Naive thymus-derived CD4-positive, alpha-beta T cell (primary cell): Measurements from ENCODE around the gene ZGLP1. TPM values are rescaled to one million over a fixed set of nuclear protein-coding genes. Genes with fewer than 3 reads are reported as not detected.

Source experiments
- ATAC-seq: fragments of 150-1000 bp; cut with Tn5 transposase; 2 replicates; pipeline ENCODE4 v1.10.0; 2021; ENCODE audit warnings: mild to moderate bottlenecking, moderate library complexity
- CTCF ChIA-PET: fragments of 350-600 bp; sonication (Branson Sonifier 250); formaldehyde crosslinking; loops from one replicate; lab custom pipeline; 2021; ENCODE audit warnings: antibody characterized with exemption; lab: Charles Lee
- POLR2A ChIA-PET: fragments of 350-600 bp; sonication (Branson Sonifier 250); formaldehyde crosslinking; loops from one replicate; lab custom pipeline; 2021; ENCODE audit warnings: antibody characterized with exemption, inconsistent platforms; lab: Charles Lee
- DNase-seq, 9 donors: peaks; one replicate each; pipeline versions ENCODE4 v3.0.0 to v3.0.0-alpha.2; 2020 to 2022; ENCODE audit warnings: mixed read lengths in 1 of 9
- H3K27ac ChIP-seq: one replicate; pipeline ENCODE4 v1.7.0; 2013; ENCODE audit warnings: mild to moderate bottlenecking, low read depth, low read length, moderate library complexity
- H3K27me3 ChIP-seq, 2 donors: one replicate each; pipeline ENCODE4 v1.7.0; 2013; ENCODE audit warnings: low read length in 2 of 2, mild to moderate bottlenecking in 2 of 2, moderate library complexity in 2 of 2; ENCODE audit not compliant: control insufficient read depth in 2 of 2, insufficient read depth in 2 of 2
- H3K36me3 ChIP-seq, 3 experiments: 1 replicate in 2 of 3; 2 replicates in 1 of 3; pipeline ENCODE4 v1.7.0; 2013; ENCODE audit warnings: low read length in 3 of 3, mild to moderate bottlenecking in 3 of 3, moderate library complexity in 1 of 3; ENCODE audit not compliant: insufficient read depth in 3 of 3, control insufficient read depth in 2 of 3
- H3K4me1 ChIP-seq, 2 donors: one replicate each; pipeline ENCODE4 v1.7.0; 2013; ENCODE audit warnings: low read length in 2 of 2, mild to moderate bottlenecking in 2 of 2, moderate library complexity in 1 of 2; ENCODE audit not compliant: control insufficient read depth in 2 of 2, insufficient read depth in 2 of 2
- H3K4me3 ChIP-seq: 2 replicates; pipeline ENCODE4 v1.7.0; 2013; ENCODE audit warnings: mild to moderate bottlenecking, low read length
- H3K9me3 ChIP-seq, 3 experiments: 1 replicate in 2 of 3; 2 replicates in 1 of 3; pipeline ENCODE4 v1.7.0; 2013; ENCODE audit warnings: low read length in 3 of 3; ENCODE audit not compliant: control insufficient read depth in 2 of 3
- H3K27ac Mint-ChIP-seq, 9 donors: one replicate each; pipeline ENCODE4 v1.8.0; 2020 to 2022; ENCODE audit warnings: mixed read lengths in 9 of 9, mild to moderate bottlenecking in 8 of 9, moderate library complexity in 5 of 9, inconsistent platforms in 2 of 9
- H3K27me3 Mint-ChIP-seq, 5 donors: one replicate each; pipeline ENCODE4 v1.8.0; 2021 to 2022; ENCODE audit warnings: mixed read lengths in 5 of 5, mild to moderate bottlenecking in 1 of 5
- H3K36me3 Mint-ChIP-seq, 5 donors: one replicate each; pipeline ENCODE4 v1.8.0; 2020 to 2022; ENCODE audit warnings: mixed read lengths in 5 of 5, mild to moderate bottlenecking in 3 of 5, inconsistent platforms in 1 of 5
- H3K4me1 Mint-ChIP-seq, 7 donors: one replicate each; pipeline ENCODE4 v1.8.0; 2020 to 2022; ENCODE audit warnings: mixed read lengths in 7 of 7, mild to moderate bottlenecking in 3 of 7, inconsistent platforms in 1 of 7
- H3K4me3 Mint-ChIP-seq, 10 donors: one replicate each; pipeline ENCODE4 v1.8.0; 2020 to 2022; ENCODE audit warnings: mild to moderate bottlenecking in 10 of 10, mixed read lengths in 10 of 10, moderate library complexity in 6 of 10, inconsistent platforms in 2 of 10
- H3K9me3 Mint-ChIP-seq, 11 donors: one replicate each; pipeline ENCODE4 v1.8.0; 2020 to 2022; ENCODE audit warnings: mixed read lengths in 11 of 11, mild to moderate bottlenecking in 4 of 11, inconsistent platforms in 1 of 11, moderate library complexity in 1 of 11
- intact Hi-C, 2 donors: fragments of 100-400 bp; cut with micrococcal nuclease; formaldehyde crosslinking; loops; one replicate each; pipeline ENCODE4 v1.15.1; 2023
- polyA plus RNA-seq, 2 donors: library from polyadenylated mRNA; unstranded; fragments of 300-500 nt; fragmentation: Illumina TruSeq; gene quantifications; one replicate each; pipeline ENCODE4 v1.2.3, GENCODE V29; 2021
- total RNA-seq, 6 experiments: library from RNA in 5 of 6; stranded (reverse) in 5 of 6; gene quantifications; 1 replicate in 5 of 6; 2 replicates in 1 of 6; pipeline ENCODE4 v1.2.3 and lab custom pipeline; 2021 to 2026

Gene ZGLP1
- total and polyA plus RNA-seq, 7 experiments from 2014 or later: 0.22 to 11.4 (median 5.7) TPM; not detected in 1

DNA sequence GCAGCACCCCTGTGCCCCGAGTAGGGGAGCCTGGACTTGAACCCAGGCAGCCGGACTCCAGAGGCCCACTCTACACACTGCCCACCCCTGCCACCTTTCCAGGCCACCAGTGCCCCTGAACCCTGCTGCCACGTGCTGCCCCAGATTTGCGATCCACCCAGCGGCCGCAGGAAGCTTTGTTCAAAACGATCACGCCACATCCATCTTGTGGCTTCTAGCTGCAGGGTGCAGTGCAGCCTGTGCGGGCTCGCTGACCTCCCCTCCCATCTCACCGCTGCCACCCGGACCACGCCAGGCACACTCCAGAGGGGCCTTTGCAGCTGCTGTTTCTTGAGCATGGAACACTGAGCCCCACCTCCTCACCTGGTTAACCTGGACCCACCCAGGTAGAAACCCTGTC, 19.9 kb upstream of the ZGLP1 start:
- no peak overlapping the region for H3K4me3 ChIP-seq
- H3K36me3 Mint-ChIP-seq: peaks cover 0 to 20% (median 0%) of the 10 kb centered on the region in 5 donors
- DNase-seq (no peak), ATAC-seq (no peak)
- ChIA-PET CTCF (interaction anchor here (0.7 to 0.8 kb wide), 2 partner anchors 11 to 59 kb away, joined by 3 to 5 read pairs; no protein-coding TSS in a partner anchor), POLR2A (interaction anchor here (0.8 kb wide), 1 partner anchor 502 kb away, joined by 3 read pairs; the partner anchor contains the start of gene UBL5)
- H3K36me3 ChIP-seq: peaks cover 4 to 84% (median 29%) of the 10 kb centered on the region in 3 experiments
- peaks cover 0 to 2% (median 0%) of the 10 kb centered on the region in 11 donors for H3K9me3 Mint-ChIP-seq
- no peak overlapping the region for H3K4me3 Mint-ChIP-seq
- H3K27ac Mint-ChIP-seq: no peak overlapping the region
- peaks cover 6 to 37% (median 28%) of the 10 kb centered on the region in 7 donors for H3K4me1 Mint-ChIP-seq
- H3K27ac ChIP-seq: no peak overlapping the region
- no peaks in the 10 kb centered on the region for H3K9me3 ChIP-seq
- intact Hi-C loops: no loop called here
- no peaks in the 10 kb centered on the region for H3K27me3 ChIP-seq
- no peaks in the 10 kb centered on the region for H3K27me3 Mint-ChIP-seq
- H3K4me1 ChIP-seq: peaks cover 17 to 24% of the 10 kb centered on the region in 2 donors

- Mint-ChIP-seq H3K4me3 (no peak overlapping the region), H3K27me3 (no peaks in the 10 kb centered on the region), H3K36me3 (peaks cover 0 to 20% (median 0%) of the 10 kb centered on the region in 5 donors), H3K4me1 (peaks cover 6 to 32% (median 21%) of the 10 kb centered on the region in 7 donors), H3K27ac (no peak overlapping the region), H3K9me3 (peaks cover 0 to 2% (median 0%) of the 10 kb centered on the region in 11 donors)
- intact Hi-C loops: no loop called here
- Histone ChIP-seq H3K36me3 (peaks cover 4 to 86% (median 31%) of the 10 kb centered on the region in 3 experiments), H3K9me3 (no peaks in the 10 kb centered on the region), H3K4me1 (peaks cover 12 to 18% of the 10 kb centered on the region in 2 donors), H3K27me3 (no peaks in the 10 kb centered on the region), H3K4me3 (no peak overlapping the region), H3K27ac (no peak overlapping the region)
- ATAC-seq (no peak), DNase-seq (no peak)
- ChIA-PET POLR2A (no interaction called here), CTCF (interaction anchor here (0.8 kb wide), 1 partner anchor 10 kb away, joined by 3 read pairs; no protein-coding TSS in a partner anchor)
Observed at GRCh38 chr19:10328558-10329429, 19.2 kb upstream of the ZGLP1 start.

- H3K4me3 Mint-ChIP-seq: peak overlapping the region in 1 of 10 donors; percentile 37
- no peak overlapping the region for H3K27ac Mint-ChIP-seq
- H3K9me3 Mint-ChIP-seq: peaks cover 0 to 2% (median 0%) of the 10 kb centered on the region in 11 donors
- ChIA-PET CTCF (no interaction called here), POLR2A (no interaction called here)
- H3K27me3 Mint-ChIP-seq: no peaks in the 10 kb centered on the region
- Histone ChIP-seq H3K4me1 (peaks cover 10 to 15% of the 10 kb centered on the region in 2 donors), H3K36me3 (peaks cover 4 to 90% (median 31%) of the 10 kb centered on the region in 3 experiments), H3K9me3 (no peaks in the 10 kb centered on the region), H3K4me3 (no peak overlapping the region), H3K27ac (no peak overlapping the region), H3K27me3 (no peaks in the 10 kb centered on the region)
- H3K36me3 Mint-ChIP-seq: peaks cover 0 to 13% (median 0%) of the 10 kb centered on the region in 5 donors
- H3K4me1 Mint-ChIP-seq: peaks cover 5 to 22% (median 12%) of the 10 kb centered on the region in 7 donors
- intact Hi-C loops: no loop called here
- no peak for DNase-seq
- ATAC-seq: no peak
Observed at GRCh38 chr19:10327793-10328192, 18.2 kb upstream of the ZGLP1 start.

DNA sequence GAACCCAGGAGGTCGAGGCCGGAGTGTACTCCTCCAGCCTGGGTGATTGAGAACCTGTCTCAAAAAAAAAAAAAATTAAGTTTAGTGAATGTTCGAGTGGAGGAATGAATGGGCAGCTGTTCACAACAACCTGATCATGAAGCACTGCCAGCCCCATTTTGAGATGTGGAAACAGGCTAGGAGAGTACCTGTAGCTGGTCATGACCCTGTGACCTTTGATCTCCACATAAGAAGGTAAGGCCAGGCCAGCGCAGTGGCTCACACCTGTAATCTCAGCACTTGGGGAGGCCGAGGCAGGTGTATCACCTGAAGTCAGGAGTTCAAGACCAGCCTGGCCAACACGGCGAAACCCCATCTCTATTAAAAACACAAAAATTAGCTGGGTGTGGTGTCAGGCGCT, 16.1 kb upstream of the ZGLP1 start:
- ChIA-PET CTCF (interaction anchor here (1.2 kb wide), 1 partner anchor 40 kb away, joined by 5 read pairs; no protein-coding TSS in a partner anchor), POLR2A (interaction anchor here (1.0 kb wide), 1 partner anchor 12 kb away, joined by 3 read pairs; no protein-coding TSS in a partner anchor)
- no peak overlapping the region for H3K27ac Mint-ChIP-seq
- H3K4me3 Mint-ChIP-seq: no peak overlapping the region
- H3K36me3 ChIP-seq: peaks cover 4 to 99% (median 31%) of the 10 kb centered on the region in 3 experiments
- no peaks in the 10 kb centered on the region for H3K9me3 Mint-ChIP-seq
- no peaks in the 10 kb centered on the region for H3K27me3 ChIP-seq
- no peak for ATAC-seq
- intact Hi-C loops: no loop called here
- no peak for DNase-seq
- H3K4me1 Mint-ChIP-seq: peaks cover 0 to 9% (median 3%) of the 10 kb centered on the region in 7 donors
- H3K4me1 ChIP-seq: no peaks in the 10 kb centered on the region
- H3K4me3 ChIP-seq: no peak overlapping the region
- no peaks in the 10 kb centered on the region for H3K27me3 Mint-ChIP-seq
- H3K9me3 ChIP-seq: no peaks in the 10 kb centered on the region
- no peak overlapping the region for H3K27ac ChIP-seq
- peaks cover 5 to 13% (median 5%) of the 10 kb centered on the region in 5 donors for H3K36me3 Mint-ChIP-seq

DNA sequence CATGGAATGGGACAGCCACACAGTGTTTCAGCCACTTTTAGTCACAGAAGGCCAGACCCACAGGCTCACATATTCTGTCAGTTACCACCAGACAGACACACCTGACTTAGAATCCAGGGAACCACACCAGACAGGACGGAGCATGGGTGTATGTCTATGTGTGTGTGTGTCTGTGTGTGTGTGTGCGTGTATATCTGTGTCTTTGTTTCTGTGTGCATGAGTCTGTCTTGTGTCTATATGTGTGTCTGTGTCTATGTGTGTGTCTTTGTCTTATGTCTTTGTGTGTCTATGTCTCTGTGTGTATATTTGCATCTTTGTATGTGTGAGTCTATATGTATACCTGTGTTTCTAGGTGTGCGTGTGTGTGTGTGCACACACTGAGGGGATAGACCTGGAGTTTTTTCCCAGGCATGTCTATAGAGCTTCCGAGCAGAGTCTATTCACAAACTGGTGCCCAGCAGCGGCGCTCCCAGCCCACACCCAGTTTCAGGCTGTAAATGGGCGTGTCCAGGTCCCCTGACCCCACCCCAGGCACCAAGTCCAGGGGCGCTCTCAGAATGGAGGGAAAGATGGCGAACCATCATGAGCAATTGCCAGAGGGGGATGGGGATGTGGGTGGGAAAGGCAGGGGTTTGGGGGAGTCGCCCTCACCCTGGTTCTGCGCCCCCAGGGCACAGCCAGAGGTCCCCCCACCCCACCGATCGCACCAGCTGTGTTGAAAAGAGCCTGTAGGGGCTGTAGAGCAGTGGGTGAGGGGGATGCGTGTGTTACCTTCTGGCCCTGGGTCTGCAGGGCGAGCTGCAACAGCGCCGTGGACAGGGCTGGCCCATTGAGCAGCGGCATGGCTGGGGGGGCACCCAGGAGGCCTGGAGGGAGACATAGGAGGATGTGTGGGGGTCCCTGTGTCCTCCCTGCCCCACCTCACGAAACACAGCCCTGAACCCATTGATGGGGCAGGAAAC, 12.5 kb upstream of the ZGLP1 start:
- ChIA-PET CTCF (no interaction called here), POLR2A (no interaction called here)
- intact Hi-C loops: no loop called here
- Mint-ChIP-seq H3K4me3 (peak overlapping the region in 1 of 10 donors; percentile 14), H3K36me3 (peaks cover 5 to 14% (median 9%) of the 10 kb centered on the region in 5 donors), H3K27me3 (no peaks in the 10 kb centered on the region), H3K9me3 (no peaks in the 10 kb centered on the region), H3K27ac (peak overlapping the region in 2 of 9 donors; percentile 1 to 56), H3K4me1 (peaks cover 0 to 3% (median 0%) of the 10 kb centered on the region in 7 donors)
- DNase-seq (no peak), ATAC-seq (no peak)
- H3K36me3 ChIP-seq: peaks cover 7 to 97% (median 14%) of the 10 kb centered on the region in 3 experiments
- H3K9me3 ChIP-seq: no peaks in the 10 kb centered on the region
- no peaks in the 10 kb centered on the region for H3K4me1 ChIP-seq
- no peaks in the 10 kb centered on the region for H3K27me3 ChIP-seq
- H3K27ac ChIP-seq: no peak overlapping the region
- H3K4me3 ChIP-seq: no peak overlapping the region

- Histone ChIP-seq H3K4me3 (no peak overlapping the region), H3K27me3 (no peaks in the 10 kb centered on the region), H3K4me1 (no peaks in the 10 kb centered on the region), H3K27ac (no peak overlapping the region), H3K9me3 (no peaks in the 10 kb centered on the region), H3K36me3 (peaks cover 7 to 97% (median 11%) of the 10 kb centered on the region in 3 experiments)
- Mint-ChIP-seq H3K4me1 (peaks cover 0 to 4% (median under 1%) of the 10 kb centered on the region in 7 donors), H3K9me3 (no peaks in the 10 kb centered on the region), H3K36me3 (peaks cover 5 to 14% (median 9%) of the 10 kb centered on the region in 5 donors), H3K4me3 (no peak overlapping the region), H3K27ac (no peak overlapping the region), H3K27me3 (no peaks in the 10 kb centered on the region)
- intact Hi-C loops: no loop called here
- no peak for DNase-seq
- no peak for ATAC-seq
- ChIA-PET POLR2A (no interaction called here), CTCF (no interaction called here)
Observed at GRCh38 chr19:10321417-10321797, 11.8 kb upstream of the ZGLP1 start.
